ENCODE data around the gene TAS2R14. TPM values are rescaled to one million over a fixed set of nuclear protein-coding genes. Genes with fewer than 3 reads are reported as not detected.

Gene TAS2R14
- total RNA-seq, 1 experiment from 2014 or later = 1.4 TPM

GRCh38 chr12:10966314-10966713 is 27.3 kb upstream of the TAS2R14 start:
- no TSS peak for BruUV-seq (replicated peaks)
- no peak for TF ChIP-seq SIN3A (IDR thresholded peaks at IDR 0.05; ENCODE audit: borderline replicate concordance, insufficient read depth, low read depth, low read length)
- TF ChIP-seq, protein P1, sequence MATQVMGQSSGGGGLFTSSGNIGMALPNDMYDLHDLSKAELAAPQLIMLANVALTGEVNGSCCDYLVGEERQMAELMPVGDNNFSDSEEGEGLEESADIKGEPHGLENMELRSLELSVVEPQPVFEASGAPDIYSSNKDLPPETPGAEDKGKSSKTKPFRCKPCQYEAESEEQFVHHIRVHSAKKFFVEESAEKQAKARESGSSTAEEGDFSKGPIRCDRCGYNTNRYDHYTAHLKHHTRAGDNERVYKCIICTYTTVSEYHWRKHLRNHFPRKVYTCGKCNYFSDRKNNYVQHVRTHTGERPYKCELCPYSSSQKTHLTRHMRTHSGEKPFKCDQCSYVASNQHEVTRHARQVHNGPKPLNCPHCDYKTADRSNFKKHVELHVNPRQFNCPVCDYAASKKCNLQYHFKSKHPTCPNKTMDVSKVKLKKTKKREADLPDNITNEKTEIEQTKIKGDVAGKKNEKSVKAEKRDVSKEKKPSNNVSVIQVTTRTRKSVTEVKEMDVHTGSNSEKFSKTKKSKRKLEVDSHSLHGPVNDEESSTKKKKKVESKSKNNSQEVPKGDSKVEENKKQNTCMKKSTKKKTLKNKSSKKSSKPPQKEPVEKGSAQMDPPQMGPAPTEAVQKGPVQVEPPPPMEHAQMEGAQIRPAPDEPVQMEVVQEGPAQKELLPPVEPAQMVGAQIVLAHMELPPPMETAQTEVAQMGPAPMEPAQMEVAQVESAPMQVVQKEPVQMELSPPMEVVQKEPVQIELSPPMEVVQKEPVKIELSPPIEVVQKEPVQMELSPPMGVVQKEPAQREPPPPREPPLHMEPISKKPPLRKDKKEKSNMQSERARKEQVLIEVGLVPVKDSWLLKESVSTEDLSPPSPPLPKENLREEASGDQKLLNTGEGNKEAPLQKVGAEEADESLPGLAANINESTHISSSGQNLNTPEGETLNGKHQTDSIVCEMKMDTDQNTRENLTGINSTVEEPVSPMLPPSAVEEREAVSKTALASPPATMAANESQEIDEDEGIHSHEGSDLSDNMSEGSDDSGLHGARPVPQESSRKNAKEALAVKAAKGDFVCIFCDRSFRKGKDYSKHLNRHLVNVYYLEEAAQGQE (IDR thresholded peaks at IDR 0.05; ENCODE audit: insufficient read depth in 1 of 2, low read depth in 2 of 2, low read length in 1 of 2) = no peak
- no peak for TF ChIP-seq POLR2AphosphoS5 (IDR thresholded peaks at IDR 0.05; ENCODE audit: low read depth, low read length)
- TF ChIP-seq, protein P2, sequence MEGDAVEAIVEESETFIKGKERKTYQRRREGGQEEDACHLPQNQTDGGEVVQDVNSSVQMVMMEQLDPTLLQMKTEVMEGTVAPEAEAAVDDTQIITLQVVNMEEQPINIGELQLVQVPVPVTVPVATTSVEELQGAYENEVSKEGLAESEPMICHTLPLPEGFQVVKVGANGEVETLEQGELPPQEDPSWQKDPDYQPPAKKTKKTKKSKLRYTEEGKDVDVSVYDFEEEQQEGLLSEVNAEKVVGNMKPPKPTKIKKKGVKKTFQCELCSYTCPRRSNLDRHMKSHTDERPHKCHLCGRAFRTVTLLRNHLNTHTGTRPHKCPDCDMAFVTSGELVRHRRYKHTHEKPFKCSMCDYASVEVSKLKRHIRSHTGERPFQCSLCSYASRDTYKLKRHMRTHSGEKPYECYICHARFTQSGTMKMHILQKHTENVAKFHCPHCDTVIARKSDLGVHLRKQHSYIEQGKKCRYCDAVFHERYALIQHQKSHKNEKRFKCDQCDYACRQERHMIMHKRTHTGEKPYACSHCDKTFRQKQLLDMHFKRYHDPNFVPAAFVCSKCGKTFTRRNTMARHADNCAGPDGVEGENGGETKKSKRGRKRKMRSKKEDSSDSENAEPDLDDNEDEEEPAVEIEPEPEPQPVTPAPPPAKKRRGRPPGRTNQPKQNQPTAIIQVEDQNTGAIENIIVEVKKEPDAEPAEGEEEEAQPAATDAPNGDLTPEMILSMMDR (IDR thresholded peaks at IDR 0.05) = no peak
- no peak for TF ChIP-seq TCF7L2 (IDR thresholded peaks at IDR 0.05; ENCODE audit: low read depth, low read length)
- no peaks in the 10 kb centered on the region for H3K27me3 ChIP-seq (ENCODE audit: control insufficient read depth, insufficient read depth, low read length)
- H3K4me1 ChIP-seq (ENCODE audit: control insufficient read depth, insufficient read depth, low read length) = peaks cover 15% of the 10 kb centered on the region; the same call in 1 of the 2 replicates
- ATAC-seq (no peak), DNase-seq (ENCODE audit: low read depth, low spot score) (no peak)
- ChIA-PET POLR2A (no interaction called here), CTCF (no interaction called here)
- H3K36me3 ChIP-seq (ENCODE audit: control insufficient read depth, insufficient read depth, low read length) = no peaks in the 10 kb centered on the region
- no peak overlapping the region; the same call in 1 of the 2 replicates for H3K27ac ChIP-seq (ENCODE audit: low read length)
- intact Hi-C loops (cut with micrococcal nuclease; ENCODE audit: unreplicated experiment) (no loop called here), in situ Hi-C loops (cut with HindIII; ENCODE audit: low pct_unique_long_range_greater_than_20kb, low sequenced_read_pairs) (no loop called here)
- no peak overlapping the region for H3K4me3 ChIP-seq (ENCODE audit: low read depth in 2 of 2, low read length in 2 of 2)
- H3K9me3 ChIP-seq (ENCODE audit: control insufficient read depth, insufficient read depth, low read depth, low read length) = no peaks in the 10 kb centered on the region

GRCh38 chr12:10965476-10965875 is 26.4 kb upstream of the TAS2R14 start:
- intact Hi-C loops (cut with micrococcal nuclease; ENCODE audit: unreplicated experiment) (no loop called here), in situ Hi-C loops (cut with HindIII; ENCODE audit: low pct_unique_long_range_greater_than_20kb, low sequenced_read_pairs) (no loop called here)
- ATAC-seq (no peak), DNase-seq (ENCODE audit: low read depth, low spot score) (no peak)
- ChIA-PET POLR2A (no interaction called here), CTCF (no interaction called here)
- TF ChIP-seq POLR2AphosphoS5 (IDR thresholded peaks at IDR 0.05; ENCODE audit: low read depth, low read length) (no peak), TCF7L2 (IDR thresholded peaks at IDR 0.05; ENCODE audit: low read depth, low read length) (no peak), SIN3A (IDR thresholded peaks at IDR 0.05; ENCODE audit: borderline replicate concordance, insufficient read depth, low read depth, low read length) (no peak)
- TF ChIP-seq, protein P1 (IDR thresholded peaks at IDR 0.05; ENCODE audit: insufficient read depth in 1 of 2, low read depth in 2 of 2, low read length in 1 of 2) = no peak
- TF ChIP-seq, protein P2 (IDR thresholded peaks at IDR 0.05) = no peak
- BruUV-seq (replicated peaks) = no TSS peak
- no peak overlapping the region for H3K27ac ChIP-seq (ENCODE audit: low read length)
- no peaks in the 10 kb centered on the region for H3K36me3 ChIP-seq (ENCODE audit: control insufficient read depth, insufficient read depth, low read length)
- no peak overlapping the region for H3K4me3 ChIP-seq (ENCODE audit: low read depth in 2 of 2, low read length in 2 of 2)
- peaks cover 15% of the 10 kb centered on the region; the same call in 1 of the 2 replicates for H3K4me1 ChIP-seq (ENCODE audit: control insufficient read depth, insufficient read depth, low read length)
- no peaks in the 10 kb centered on the region for H3K27me3 ChIP-seq (ENCODE audit: control insufficient read depth, insufficient read depth, low read length)
- H3K9me3 ChIP-seq (ENCODE audit: control insufficient read depth, insufficient read depth, low read depth, low read length) = no peaks in the 10 kb centered on the region

All from Panc1 (cell line).